Putamen (tissue), 1 donor: ENCODE results near the gene CLNK.
A peak's percentile ranks its signal among the peaks of the same experiment; 100 is the strongest.

Experiments used
- DNase-seq: peaks from one replicate; pipeline ENCODE4 v3.0.0-alpha.2; 2016; ENCODE audit warnings: low spot score

CLNK gene

DNA sequence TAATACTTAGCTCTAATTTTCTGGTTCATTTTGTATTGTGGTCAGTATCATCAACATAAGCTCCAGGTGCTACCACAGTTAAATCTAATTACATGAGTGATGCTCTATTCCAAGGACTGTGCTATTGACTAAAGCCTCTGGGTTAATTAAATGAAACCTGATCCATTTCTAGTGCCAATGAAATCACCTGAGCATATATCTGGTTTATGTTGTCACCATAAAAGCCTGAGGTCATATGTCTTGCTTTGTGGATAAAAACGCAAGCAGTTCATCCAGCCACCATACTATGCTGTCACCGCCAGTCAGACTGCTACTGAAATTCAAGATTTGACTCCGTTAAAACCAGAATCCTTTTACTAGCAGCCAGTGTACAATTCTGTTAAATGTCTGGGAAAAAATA, 163.1 kb downstream of the CLNK start:
- DNase-seq: no peak

DNA sequence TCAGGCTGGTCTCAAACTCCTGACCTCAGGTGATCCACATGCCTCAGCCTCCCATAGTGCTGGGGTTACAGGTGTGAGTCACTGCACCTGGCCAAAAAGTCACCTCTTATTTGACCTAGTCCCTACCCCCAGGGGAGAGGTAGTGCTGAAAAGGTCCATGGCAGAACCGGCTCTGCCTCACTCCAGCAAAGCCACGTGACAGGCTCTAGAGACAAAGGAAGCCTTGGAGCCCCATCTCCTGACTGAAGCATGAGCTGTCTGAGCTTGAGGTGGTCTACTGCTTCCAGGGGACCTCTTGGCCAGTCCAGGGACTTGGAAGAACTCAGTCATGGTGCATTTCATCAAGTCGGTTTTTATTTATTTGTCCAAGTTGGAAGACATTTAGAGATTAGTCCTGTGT, 174.8 kb downstream of the CLNK start:
- no peak for DNase-seq

DNA sequence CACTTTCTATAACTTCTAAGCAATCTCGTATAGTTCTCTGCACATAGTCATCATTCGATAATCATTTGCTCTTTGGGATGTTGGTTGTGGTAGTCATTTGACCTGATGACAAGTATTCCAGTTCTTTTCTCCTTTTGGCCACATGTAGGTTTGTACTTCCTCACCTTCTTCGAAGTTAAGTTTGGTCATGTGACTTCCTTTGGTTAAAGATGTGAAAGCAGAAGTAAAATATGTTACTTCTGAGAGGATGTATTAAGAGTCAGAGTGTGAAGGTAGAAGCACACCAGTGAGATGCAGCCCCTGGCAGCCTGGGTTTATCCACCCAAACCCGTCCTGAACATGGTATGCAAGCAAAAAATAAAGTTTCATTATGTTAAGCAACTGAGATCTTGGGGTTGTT, 178.5 kb downstream of the CLNK start:
- no peak for DNase-seq

DNA sequence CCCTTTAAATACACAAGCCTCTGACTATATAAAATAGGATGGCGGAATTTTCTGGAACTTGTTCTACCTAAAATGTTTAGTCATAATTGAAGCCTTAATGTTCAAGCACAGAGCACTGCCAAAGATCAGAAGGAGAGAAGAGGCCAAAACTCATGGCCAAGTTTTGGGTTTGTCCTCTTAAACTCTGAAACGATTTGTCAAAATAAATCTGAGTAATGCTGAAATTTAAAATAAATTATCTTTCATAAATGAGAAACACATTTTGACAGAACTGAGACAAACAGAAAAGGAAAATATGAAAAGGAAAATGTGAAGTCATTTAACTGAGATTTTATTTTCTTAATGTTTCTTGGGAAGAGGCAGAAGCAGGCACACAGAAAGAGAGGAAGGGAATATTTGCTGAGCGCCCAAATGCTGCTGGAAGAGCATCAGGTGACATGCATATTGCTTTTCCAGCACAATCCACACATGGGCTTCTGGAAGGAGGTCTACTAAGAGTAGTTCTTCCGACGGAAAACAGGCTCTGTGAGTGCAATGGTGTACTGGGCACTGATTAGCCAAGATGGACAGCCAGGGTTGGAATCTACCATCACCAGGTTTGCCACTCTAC, 179.9 kb downstream of the CLNK start:
- no peak for DNase-seq

DNA sequence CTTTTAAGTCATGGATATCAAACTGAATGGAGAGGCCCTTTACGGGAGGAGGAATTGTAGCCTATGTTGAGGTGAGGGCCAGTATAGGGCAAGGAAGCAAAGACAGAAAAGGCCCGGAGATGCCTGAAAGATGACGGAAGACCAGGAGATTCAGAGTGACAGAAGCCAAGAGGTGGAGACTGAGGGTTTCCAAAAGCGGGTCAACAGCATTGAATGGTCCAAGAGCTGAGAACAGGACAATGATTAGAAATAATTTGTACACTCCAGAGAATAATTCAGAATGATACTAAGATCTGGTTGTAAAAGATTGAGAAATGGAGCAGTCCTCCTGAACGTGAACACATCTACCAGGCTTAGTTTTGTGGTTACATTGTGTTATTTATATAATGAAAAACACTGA, 181.9 kb downstream of the CLNK start:
- DNase-seq: no peak

DNA sequence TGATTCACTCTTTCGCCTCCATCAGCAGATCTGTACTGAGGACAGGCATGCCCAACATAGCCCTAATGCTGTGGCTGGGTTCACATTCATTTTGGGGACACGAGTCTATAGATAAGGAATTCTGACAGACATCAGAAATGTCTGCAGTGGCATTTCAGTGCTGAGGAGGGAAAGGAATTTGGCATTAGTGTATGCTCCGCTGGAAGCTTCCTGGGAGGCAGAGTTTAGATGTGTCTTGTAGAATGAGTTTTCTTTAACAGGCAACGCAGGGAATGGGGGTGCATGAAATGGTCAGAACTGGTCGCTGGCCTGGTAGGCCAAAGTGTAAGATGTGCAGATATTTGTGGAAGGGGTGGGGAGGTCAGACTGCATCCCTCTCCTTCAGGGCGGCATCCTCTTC, 183.8 kb downstream of the CLNK start:
- DNase-seq: no peak

DNA sequence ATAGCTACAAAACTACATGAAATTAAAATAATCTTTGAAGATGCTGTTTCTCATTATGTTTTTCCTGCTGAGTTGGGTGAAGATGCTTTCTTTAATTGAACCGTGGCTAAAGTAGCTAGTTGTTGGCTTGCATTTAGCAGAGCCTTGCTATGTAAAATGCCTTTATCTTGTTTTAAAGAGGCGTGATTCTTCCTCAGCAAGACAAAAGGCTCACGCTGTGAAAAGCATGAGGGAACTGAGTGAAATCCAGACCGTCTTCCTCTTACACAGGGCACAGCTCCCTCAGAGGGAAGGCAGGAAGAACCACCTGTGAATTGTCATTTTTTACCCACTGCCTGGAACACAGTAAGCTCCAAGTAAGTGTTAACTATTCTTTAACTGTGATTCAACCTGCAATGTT, 188.4 kb downstream of the CLNK start:
- no peak for DNase-seq

DNA sequence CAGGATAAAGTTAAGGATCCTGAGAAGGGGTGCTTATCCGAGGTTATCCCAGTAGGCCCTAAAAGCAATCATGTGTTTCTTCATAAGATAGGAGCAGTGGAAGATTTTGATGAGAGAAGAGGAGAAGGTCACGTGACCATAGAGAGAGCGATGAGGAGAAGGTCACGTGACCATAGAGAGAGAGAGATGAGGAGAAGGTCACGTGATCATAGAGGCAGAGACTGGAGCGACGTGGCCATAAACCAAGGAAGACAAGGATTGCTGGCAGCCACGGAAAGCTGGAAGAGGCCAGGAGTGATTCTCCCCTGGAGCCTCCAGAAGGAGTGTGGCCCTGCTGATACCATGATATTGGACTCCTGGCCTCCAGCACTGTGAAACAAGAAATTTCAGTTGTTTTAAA, 188.9 kb downstream of the CLNK start:
- DNase-seq: no peak

DNA sequence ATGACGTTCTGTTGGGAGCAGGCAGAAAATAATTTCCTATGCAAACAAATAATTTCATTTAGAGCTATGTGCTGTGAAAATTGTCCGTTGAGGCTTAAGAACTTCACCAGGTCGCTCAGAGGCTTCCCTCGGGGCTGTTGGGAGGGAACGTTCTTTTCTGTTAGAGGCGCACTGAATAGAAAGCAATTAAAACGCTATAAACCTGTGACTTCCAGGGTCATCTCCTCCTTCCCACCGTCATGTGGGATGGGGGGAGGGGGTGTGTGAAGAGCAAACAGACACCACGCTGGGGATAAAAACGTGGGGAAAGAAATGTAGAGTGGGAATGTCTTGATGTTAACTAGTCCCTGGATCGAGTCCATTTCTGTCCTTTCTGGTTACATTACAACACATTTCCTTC, 192.1 kb downstream of the CLNK start:
- DNase-seq: no peak

DNA sequence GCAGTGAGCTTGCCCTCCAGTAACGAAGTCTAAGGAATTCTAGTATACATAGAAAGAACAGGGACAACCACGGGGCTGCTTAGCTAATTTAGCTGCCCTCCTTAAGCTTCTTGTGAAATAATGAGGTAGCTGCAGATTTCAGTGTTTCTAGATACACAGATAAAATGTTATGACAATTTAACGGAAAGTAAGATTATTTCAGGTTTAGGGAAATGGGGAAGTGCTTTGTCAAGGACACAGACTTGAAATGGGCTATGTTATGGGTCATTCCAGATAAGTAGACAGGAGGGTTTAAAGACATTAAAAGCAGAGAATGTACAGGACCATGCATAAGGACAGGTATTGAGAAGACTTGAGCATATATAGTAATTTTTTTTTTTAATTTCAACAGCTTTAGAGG, 193.2 kb downstream of the CLNK start:
- no peak for DNase-seq

DNA sequence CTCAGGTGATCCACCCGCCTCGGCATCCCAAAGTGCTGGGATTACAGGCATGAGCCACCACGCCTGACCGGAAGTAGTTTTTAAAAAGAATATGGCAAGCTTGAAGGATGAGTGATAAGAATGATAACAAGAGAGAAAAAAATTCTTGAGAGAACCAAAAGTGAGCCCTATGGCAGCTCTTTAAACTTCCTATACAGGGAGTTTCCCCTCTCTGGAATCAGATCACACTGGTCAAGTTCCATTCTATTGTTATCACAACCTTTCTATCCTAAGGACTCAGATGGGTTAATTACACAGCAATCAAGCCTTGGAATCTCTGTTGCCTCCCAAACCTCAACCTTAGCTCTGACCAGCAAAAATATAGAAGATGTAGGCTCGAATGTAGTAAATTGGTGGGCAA, 193.6 kb downstream of the CLNK start:
- no peak for DNase-seq

DNA sequence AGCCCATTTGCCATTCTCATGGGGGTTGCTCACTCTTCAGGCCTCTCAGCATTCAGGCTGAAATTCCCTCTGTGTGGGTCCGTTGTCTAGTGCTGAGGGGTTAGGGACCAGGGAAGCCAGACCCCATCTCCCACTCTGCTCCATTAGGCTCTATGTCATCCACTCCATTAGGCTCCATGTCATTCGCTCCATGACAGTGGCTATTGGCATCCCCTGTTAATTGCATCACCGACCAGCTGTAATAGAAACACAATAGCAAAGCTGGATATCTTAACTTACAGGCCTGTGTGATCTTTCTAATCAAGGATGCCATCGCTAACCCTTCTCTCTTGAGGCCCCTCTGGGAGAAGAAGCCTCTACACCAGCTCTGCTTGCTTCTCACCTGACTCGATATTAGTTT, 201.7 kb downstream of the CLNK start:
- DNase-seq: no peak

DNA sequence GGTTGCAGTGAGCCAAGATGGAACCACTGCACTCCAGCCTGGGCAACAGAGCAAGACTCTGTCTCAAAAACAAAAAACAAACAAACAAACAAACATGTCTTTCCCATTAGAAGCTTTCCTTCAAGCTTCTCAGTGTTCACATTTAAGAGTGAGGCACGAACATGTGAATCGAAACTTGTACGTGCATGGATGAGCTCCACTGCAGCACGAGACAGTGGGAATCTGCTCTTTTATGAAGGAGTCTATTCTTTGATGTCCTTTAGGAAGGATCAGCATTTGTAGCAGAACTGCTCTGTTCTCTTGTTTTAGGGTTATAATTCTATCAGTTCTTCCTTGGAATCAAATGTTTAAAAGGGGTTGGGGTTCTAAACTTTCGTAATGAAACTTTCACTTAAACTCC, 204.0 kb downstream of the CLNK start:
- no peak for DNase-seq

DNA sequence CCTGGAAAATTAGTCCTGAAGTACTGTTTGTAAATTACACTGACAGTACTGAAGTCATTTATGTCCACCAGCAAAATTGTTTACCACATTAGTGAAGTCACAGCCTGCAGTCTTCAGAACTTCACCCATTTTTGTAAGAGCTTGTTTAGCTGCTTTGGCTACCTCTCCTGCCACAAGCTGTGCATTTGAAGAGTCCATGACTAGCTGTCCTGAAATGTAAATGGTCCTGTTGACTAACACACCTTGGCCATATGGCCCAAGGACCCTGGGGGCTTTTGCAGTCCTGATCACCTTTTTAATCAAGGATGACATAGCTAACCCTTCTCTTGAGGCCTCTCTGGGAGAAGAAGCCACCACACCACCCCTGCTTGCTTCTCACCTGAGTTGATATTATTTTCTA, 205.9 kb downstream of the CLNK start:
- no peak for DNase-seq

DNA sequence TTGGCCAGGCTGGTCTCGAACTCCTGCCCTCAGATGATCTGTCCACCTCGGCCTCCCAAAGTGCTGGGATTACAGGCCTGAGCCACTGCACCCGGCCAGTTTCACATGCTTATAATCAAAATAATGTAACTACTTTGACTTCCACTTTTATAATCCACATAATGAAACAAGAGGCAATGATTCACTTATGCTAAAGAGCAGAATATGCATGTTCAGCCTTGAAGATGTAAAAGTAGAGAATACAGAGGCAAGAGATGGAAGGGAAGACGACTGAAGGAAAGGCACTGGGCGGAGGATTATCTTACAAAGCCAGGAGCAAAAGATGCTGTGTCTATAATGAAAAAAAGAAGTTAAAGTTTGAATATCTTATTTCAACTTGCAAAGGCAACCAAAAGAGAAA, 214.1 kb downstream of the CLNK start:
- DNase-seq: no peak

DNA sequence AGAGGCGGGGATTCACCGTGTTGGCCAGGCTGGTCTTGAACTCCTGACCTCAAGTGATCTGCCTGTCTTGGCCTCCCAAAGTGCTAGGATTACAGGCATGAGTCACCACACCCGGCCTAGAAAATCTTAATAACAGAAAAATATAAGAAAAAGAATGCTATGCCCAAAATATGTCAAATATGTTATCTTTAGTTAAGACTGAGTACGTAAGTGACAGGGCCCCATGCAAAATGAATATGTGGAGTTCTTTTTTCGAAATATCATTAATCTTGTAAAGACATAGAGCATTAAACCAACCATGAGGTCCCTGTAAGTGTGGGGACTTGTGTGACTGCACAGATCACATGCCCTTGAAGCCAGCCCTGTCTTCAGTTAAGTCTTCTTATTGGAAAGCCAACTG, 218.4 kb downstream of the CLNK start:
- DNase-seq: no peak

DNA sequence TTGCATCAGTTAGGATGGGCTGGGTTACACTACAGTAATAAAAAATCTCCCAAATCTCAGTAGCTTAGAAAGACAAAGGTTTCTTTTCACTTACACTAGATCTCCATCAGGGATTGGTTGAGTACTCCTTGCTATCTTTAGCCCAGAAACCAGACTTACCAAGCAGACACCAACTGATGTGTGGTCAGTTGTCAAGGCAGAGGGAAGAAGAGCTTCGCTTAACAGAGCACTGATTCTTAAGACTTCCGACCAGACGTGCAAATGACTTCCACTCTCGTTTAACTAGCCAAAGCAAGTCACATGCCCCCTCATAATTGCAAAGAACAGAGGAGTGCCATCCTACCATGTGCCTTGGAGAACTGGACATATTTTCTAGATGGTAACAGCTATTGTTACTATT, 221.7 kb downstream of the CLNK start:
- no peak for DNase-seq

DNA sequence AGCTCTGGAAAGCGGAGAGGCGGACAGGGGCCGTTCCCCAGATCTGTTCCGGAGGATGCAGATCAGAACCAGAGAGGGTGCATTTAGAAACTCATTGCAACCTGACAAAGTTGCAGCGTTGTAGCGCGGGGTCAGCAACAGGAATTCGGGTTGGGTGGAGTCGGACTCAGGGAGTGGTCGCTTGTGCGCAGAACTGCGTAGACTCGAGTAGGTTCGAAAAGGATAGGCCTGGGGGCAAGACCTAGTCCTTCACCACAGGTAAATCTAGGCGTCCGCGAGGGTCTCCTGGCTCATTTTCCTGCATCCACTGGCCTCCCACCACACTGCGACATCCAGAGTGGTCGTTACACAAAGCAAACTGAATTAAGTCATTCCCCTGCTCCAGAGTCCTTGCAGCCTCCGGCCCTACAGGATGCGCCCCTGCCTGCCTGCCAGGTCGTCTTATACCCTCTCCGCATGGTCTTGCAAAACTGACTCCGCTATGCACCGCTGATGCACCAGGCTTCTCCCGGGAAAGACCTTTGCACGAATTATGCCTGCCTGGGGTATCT, 222.6 kb downstream of the CLNK start:
- DNase-seq: no peak

DNA sequence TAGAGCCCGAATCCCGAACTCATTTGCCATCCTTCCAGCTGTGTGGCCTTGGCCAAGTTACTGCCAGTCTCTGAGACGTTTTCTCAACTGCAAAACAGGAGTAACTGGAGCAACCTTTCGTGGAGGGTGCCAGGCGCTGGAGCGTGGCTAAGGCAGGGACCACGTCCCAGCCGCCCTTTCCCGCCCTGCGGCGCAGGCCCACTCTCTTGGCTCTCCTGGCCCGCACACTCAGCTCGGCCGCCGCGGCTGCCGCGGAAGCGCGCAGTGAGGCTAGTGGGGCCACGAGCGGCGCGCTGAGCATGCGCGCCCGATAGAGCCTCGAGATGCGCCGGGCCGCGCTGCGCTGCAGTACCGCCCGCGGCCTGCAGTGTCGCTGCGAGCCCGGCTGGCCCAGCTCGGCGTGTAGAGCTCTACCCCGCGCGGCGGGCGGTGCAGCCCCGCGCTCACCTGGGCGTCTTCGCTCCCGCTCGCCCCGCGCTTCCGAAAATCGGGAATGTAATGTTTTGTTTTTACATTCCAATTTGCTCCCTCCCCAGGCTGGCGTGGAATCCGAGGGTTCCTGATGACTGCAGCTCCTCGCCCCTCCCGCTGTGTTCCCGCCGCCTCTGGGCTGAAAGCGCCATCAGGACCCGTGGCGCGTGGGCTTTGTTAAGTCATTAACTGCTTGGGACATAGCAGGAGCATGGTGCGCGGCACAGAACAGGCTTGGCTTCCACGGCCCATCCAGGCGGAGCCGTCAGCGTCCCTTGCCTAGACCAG, 223.3 kb downstream of the CLNK start:
- DNase-seq: no peak

DNA sequence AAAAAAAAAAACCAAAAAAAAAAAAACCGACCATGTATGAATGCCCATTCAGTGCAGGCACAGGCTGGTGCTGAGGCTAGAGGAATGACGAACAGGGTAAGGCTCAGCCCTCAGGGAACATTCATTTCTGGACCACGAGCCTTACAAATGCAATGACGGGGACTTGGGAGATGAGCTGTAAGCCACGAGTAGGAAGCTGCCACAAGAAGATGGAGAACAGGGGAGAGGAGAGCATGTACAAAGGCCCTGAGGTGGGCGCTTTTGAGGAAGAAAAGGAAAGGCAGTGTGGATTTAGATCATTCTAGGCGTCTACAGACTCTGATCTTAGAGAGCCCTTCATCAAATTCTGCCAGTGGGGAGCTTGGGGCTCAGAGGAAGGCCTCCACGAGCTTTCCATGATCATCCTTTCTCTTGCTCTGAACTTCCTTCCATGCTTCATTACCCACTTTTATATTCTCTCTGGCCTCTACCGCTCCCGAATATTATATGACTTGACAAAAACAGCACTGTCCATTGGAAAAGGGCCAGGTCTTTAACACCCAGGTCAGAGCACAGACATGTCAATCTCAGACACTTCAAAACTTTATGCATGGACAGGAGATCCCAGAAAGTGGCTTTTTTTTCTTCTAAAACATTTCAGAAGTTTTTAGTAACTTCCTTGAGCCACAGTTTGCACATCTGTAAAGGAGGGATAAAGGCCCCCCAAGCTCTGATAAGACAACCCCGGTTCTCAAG, 224.1 kb downstream of the CLNK start:
- DNase-seq: no peak

DNA sequence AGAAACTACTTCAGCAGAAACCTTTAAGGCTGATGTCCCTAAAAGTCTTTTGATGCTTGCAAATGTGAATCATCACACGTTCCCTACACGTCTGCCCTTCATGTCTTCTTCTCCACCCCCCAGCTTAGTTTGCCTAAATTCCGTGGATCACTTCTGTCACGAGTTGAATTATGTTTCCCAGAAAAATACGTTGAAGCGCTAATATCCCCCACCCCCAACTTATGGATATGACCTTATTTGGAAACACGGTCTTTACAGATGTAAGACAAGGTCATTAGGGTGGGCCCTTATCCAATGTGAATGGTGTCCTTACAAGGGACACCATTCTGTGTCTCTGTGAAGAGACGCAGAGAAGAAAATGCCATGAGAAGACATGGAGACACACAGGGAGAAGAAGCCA, 225.3 kb downstream of the CLNK start:
- no peak for DNase-seq

DNA sequence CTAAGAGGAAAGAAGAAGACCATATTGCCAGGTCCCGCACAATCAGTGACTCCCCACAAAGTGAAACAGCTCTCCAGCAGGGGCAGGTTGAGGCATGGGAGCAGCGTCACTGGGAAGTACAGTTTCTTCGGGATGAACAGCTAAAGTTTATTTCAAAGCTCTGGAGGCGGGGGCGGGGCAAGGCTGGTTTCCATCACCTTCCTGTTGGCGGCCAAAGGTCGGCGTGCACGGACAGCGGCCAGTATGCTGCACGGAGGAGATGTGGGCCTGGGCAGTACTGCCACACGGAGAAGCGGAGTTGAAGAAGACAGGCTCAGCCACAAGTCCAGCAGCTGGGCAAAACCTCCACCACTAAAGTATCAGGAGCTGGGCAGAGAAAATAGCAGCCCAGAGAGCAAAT, 226.4 kb downstream of the CLNK start:
- no peak for DNase-seq

DNA sequence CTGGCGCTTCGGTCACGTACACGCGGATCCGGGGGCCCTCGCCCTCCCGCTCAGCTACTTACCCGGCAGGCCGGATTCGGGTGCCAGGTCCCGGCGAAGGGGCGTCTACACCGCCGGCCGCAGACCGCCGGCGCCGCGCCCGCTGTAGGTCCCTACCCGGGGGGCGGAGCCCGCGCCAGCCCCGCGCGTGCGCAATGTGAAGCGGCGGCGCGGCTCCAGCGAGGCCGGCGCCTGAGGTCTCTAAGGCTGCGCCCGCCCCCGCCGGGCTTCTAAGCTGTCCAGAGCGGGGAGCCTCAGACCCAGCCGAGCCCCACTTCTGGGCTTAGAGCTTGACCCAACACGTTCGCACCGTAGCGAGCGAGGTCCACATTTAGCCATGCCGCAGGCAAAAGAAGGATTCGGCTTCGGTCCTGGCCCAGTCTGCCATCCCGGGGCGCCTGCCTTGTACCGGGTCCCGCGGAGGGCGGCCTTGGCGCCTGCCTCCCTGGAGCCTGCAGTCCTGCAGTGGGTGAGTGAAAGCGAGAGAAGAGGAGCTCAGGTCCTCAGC, 227.2 kb downstream of the CLNK start, which contains the start of gene ZNF518B:
Gene ZNF518B (minus strand): TSS at position 172 of the 547 bp plus-strand sequence. CDS start 11,098 bp downstream, outside the sequence.
- DNase-seq: peak; percentile 49
